CD4-positive, alpha-beta T cell treated with Interferon gamma for 1 hour (primary cell): ENCODE results near the gene GAPDHS.

Experiments
- DNase-seq: peaks from one replicate; pipeline ENCODE4 v3.0.0-alpha.2; 2020

The GAPDHS gene

GRCh38 chr19:35533201-35533821 is at the start of gene GAPDHS:
TSS of gene GAPDHS (plus strand) at chr19:35533456. CDS start at chr19:35533528, 72 bp downstream.
- DNase-seq, result no peak

- peak; percentile 41 for DNase-seq
Measured at GRCh38 chr19:35484252-35485036, 48.8 kb upstream of the GAPDHS start.

GRCh38 chr19:35486268-35486708 is 47.0 kb upstream of the GAPDHS start:
- DNase-seq, result no peak

GRCh38 chr19:35487656-35488182 is 45.5 kb upstream of the GAPDHS start:
- DNase-seq, result no peak

GRCh38 chr19:35488677-35489076 is 44.6 kb upstream of the GAPDHS start:
- no peak for DNase-seq

- DNase-seq, result no peak
Measured at GRCh38 chr19:35490364-35490763, 42.9 kb upstream of the GAPDHS start, which contains the start of gene KRTDAP. TSS of gene KRTDAP (minus strand) at chr19:35490464. CDS start at chr19:35490442, 22 bp downstream.

- no peak for DNase-seq
Measured at GRCh38 chr19:35491836-35492360, 41.4 kb upstream of the GAPDHS start.

GRCh38 chr19:35493971-35494370 is 39.3 kb upstream of the GAPDHS start:
- no peak for DNase-seq

GRCh38 chr19:35495107-35496064 is 37.9 kb upstream of the GAPDHS start:
- DNase-seq, result peak; percentile 67

GRCh38 chr19:35497406-35497805 is 35.9 kb upstream of the GAPDHS start:
- DNase-seq, result no peak

- DNase-seq, result no peak
Measured at GRCh38 chr19:35498220-35498619, 35.0 kb upstream of the GAPDHS start.

- DNase-seq, result no peak
Measured at GRCh38 chr19:35498984-35499527, 34.2 kb upstream of the GAPDHS start.

- no peak for DNase-seq
Measured at GRCh38 chr19:35500611-35501010, 32.6 kb upstream of the GAPDHS start.

- DNase-seq, result no peak
Measured at GRCh38 chr19:35501684-35502083, 31.6 kb upstream of the GAPDHS start.

GRCh38 chr19:35502751-35503150 is 30.5 kb upstream of the GAPDHS start:
- DNase-seq, result no peak

GRCh38 chr19:35506011-35506410 is 27.2 kb upstream of the GAPDHS start:
- no peak for DNase-seq

GRCh38 chr19:35507561-35507960 is 25.7 kb upstream of the GAPDHS start:
- DNase-seq, result no peak

GRCh38 chr19:35508129-35508528 is 25.1 kb upstream of the GAPDHS start:
- no peak for DNase-seq

- peak; percentile 43 for DNase-seq
Measured at GRCh38 chr19:35509018-35509652, 24.1 kb upstream of the GAPDHS start.

GRCh38 chr19:35509861-35510625 is 23.2 kb upstream of the GAPDHS start:
- peak; percentile 64 for DNase-seq

GRCh38 chr19:35510626-35510964 is 22.7 kb upstream of the GAPDHS start:
- no peak for DNase-seq
